Endodermal cell (in vitro differentiated cells): ENCODE results near the gene FBXO48. TPM values are rescaled to one million over a fixed set of nuclear protein-coding genes. Genes with fewer than 3 reads are reported as not detected.
A peak's percentile ranks its signal among the peaks of the same experiment; 100 is the strongest.

Experiments
- DNase-seq: peaks from one replicate; pipeline ENCODE4 v3.0.0-alpha.2; 2017
- H3K27ac ChIP-seq: 2 replicates; pipeline ENCODE4 v1.5.1; 2013; ENCODE audit warnings: mild to moderate bottlenecking, low read depth, low read length, moderate library complexity
- H3K27me3 ChIP-seq: 2 replicates; pipeline ENCODE4 v1.6.1; 2013; ENCODE audit warnings: mild to moderate bottlenecking, low read length, moderate library complexity; ENCODE audit not compliant: insufficient read depth, control insufficient read depth, poor library complexity, severe bottlenecking
- H3K36me3 ChIP-seq: 2 replicates; pipeline ENCODE4 v1.7.0; 2013; ENCODE audit warnings: mild to moderate bottlenecking, low read length, moderate library complexity; ENCODE audit not compliant: control insufficient read depth, insufficient read depth
- H3K4me1 ChIP-seq: one replicate; pipeline ENCODE4 v1.7.0; 2013; ENCODE audit warnings: low read length; ENCODE audit not compliant: control insufficient read depth, insufficient read depth
- H3K4me3 ChIP-seq: 2 replicates; pipeline ENCODE4 v1.5.1; 2013; ENCODE audit warnings: mild to moderate bottlenecking, low read length, moderate library complexity
- H3K9ac ChIP-seq: 2 replicates; pipeline ENCODE4 v1.6.1; 2013; ENCODE audit warnings: mild to moderate bottlenecking, low read length, moderate library complexity; ENCODE audit not compliant: poor library complexity, severe bottlenecking; ENCODE audit errors: extremely low read depth
- H3K9me3 ChIP-seq: 2 replicates; pipeline ENCODE4 v1.6.1; 2013; ENCODE audit warnings: mild to moderate bottlenecking, low read length, moderate library complexity; ENCODE audit not compliant: control insufficient read depth
- H3K27ac Mint-ChIP-seq: 2 replicates; pipeline ENCODE4 v1.8.0; 2020; ENCODE audit warnings: mixed read lengths
- H3K27me3 Mint-ChIP-seq: 2 replicates; pipeline ENCODE4 v1.8.0; 2021; ENCODE audit warnings: mild to moderate bottlenecking, mixed read lengths; ENCODE audit not compliant: insufficient read depth
- H3K36me3 Mint-ChIP-seq: 2 replicates; pipeline ENCODE4 v1.8.0; 2020; ENCODE audit warnings: low read depth, mixed read lengths
- H3K4me1 Mint-ChIP-seq: 2 replicates; pipeline ENCODE4 v1.8.0; 2020; ENCODE audit warnings: mixed read lengths
- H3K4me3 Mint-ChIP-seq: 2 replicates; pipeline ENCODE4 v1.8.0; 2020; ENCODE audit warnings: mild to moderate bottlenecking, moderate library complexity, mixed read lengths
- H3K9me3 Mint-ChIP-seq: 2 replicates; pipeline ENCODE4 v1.8.0; 2020; ENCODE audit warnings: mild to moderate bottlenecking, mixed read lengths
- WGBS, 2 experiments: methylation state at CpG; one replicate each; pipeline versions ENCODE4 v1.1.5 to v1.1.7; 2013; ENCODE audit warnings: missing lambda C conversion rate in 2 of 2, mixed read lengths in 1 of 2; ENCODE audit not compliant: insufficient coverage in 1 of 2, insufficient read length in 1 of 2; 5-methylcytosine and 5-hydroxymethylcytosine counted together
- long read RNA-seq, 4 experiments: library from polyadenylated mRNA in 2 of 4; library from RNA in 1 of 4; library from capped mRNA in 1 of 4; stranded (forward) in 3 of 4; unstranded in 1 of 4; transcript quantifications; one replicate each; pipeline ENCODE4 v2.0.0, GENCODE V29; 2020 to 2021; ENCODE audit warnings: inconsistent platforms in 1 of 4
- polyA plus RNA-seq, 2 experiments: library from polyadenylated mRNA; stranded (reverse); fragments of 50-300 nt; gene quantifications; one replicate each; pipeline ENCODE4 v1.2.3, GENCODE V29; 2013
- total RNA-seq, 2 donors: library from RNA; stranded (reverse); fragmentation: NEBNext Ultra II Directional in 1 of 2; extraction: Animal tissue kit (Norgen Biotek cat#: 25700) in 1 of 2; gene quantifications; 2 replicates in 1 of 2; 3 replicates in 1 of 2; pipeline ENCODE4 v1.2.1, GENCODE V29; 2021
- TF ChIP-seq, protein P1 (sequence below): fragments of 200-600 bp; sonication (generic); conservative IDR thresholded peaks from 2 replicates; pipeline ENCODE4 v1.5.0; 2021; ENCODE audit warnings: antibody characterized with exemption, mild to moderate bottlenecking

Gene FBXO48
- 1 to 10 TPM; 1.3 to 1.5 TPM for total RNA-seq
- 2.2 TPM for polyA plus RNA-seq (2013, experiment 1 of 2)
- 2.1 TPM for polyA plus RNA-seq (2013, experiment 2 of 2)
- long read RNA-seq, experiment 1, partial matches to known transcripts, result 0 of 1 reads
- long read RNA-seq, experiment 1, other reads (novel, unspliced or antisense), result 1 of 1 reads
- long read RNA-seq, experiment 2, result 0 reads
- long read RNA-seq, experiment 3, result 0 reads
- long read RNA-seq, experiment 4, partial matches to known transcripts, result 0 of 1 reads
- long read RNA-seq, experiment 4, other reads (novel, unspliced or antisense), result 1 of 1 reads

DNA sequence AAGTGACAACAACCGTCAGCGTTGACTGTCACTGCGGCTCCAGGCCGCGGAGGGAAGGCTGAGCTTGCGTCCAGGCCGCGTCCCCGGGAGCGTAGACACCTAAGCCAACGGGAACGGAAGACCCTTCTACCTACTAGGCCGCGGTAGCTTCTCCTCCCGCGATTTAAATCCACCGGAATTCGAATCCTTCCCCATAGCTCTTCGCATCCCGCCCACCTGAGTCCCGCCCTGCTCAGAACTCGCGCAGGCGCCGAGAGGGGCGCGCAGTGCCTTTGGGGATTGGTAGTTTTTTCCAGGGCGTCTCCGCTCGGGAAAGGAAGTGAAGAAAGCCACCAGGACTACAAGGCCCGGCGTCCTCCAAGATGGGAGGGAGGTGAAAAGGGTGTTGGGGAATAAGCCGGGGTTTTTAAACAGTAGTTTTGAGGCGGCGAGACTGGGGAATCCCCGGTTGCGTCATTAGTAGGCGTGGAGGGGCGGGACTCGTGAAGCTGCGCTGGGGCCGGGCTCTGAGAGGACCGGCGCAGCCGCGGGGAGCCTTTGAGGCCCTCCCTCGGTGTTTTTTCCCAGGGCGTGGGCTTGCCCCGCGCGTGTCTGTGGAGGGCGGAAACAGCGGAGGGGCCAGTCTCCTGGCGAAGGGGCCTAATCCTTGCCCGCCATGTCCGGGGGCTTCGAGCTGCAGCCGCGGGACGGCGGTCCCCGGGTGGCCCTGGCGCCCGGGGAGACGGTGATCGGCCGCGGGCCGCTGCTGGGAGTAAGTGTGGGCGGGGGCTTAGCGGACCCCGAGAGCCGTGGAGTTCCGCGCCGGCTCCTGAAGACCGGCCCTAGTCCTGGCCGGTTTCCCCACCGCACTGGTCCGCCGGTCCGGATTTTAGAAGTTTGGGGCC is at the start of gene FBXO48, which contains the start of gene APLF:
Gene FBXO48, minus strand, starts transcription at position 218 of the 884 bp plus-strand sequence. CDS start 2,149 bp downstream, outside the sequence.
Gene APLF, plus strand, starts transcription at position 509 of the 884 bp plus-strand sequence. Its CDS starts 147 bp downstream, at position 656.
- DNase-seq, result peak; percentile 99
- peak within 1 kb of the TSS; percentile 94 for H3K27ac Mint-ChIP-seq
- H3K27ac ChIP-seq, result peak within 1 kb of the TSS; percentile 74
- H3K4me1 Mint-ChIP-seq, result peaks cover 35% of the 10 kb centered on the region
- peaks cover 7% of the 10 kb centered on the region for H3K4me1 ChIP-seq
- WGBS, 2 experiments, result 0% methylated on average over 21 to 82 of the region's 82 CpGs
- TF ChIP-seq, protein P1, sequence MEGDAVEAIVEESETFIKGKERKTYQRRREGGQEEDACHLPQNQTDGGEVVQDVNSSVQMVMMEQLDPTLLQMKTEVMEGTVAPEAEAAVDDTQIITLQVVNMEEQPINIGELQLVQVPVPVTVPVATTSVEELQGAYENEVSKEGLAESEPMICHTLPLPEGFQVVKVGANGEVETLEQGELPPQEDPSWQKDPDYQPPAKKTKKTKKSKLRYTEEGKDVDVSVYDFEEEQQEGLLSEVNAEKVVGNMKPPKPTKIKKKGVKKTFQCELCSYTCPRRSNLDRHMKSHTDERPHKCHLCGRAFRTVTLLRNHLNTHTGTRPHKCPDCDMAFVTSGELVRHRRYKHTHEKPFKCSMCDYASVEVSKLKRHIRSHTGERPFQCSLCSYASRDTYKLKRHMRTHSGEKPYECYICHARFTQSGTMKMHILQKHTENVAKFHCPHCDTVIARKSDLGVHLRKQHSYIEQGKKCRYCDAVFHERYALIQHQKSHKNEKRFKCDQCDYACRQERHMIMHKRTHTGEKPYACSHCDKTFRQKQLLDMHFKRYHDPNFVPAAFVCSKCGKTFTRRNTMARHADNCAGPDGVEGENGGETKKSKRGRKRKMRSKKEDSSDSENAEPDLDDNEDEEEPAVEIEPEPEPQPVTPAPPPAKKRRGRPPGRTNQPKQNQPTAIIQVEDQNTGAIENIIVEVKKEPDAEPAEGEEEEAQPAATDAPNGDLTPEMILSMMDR, result no peak
- H3K27me3 Mint-ChIP-seq, result no peaks in the 10 kb centered on the region
- H3K36me3 ChIP-seq, result no peaks in the 10 kb centered on the region
- no peaks in the 10 kb centered on the region for H3K27me3 ChIP-seq
- peak within 1 kb of the TSS; percentile 96 for H3K4me3 ChIP-seq
- no peaks in the 10 kb centered on the region for H3K9me3 ChIP-seq
- H3K9ac ChIP-seq, result peak within 1 kb of the TSS; percentile 86
- peak within 1 kb of the TSS; percentile 97 for H3K4me3 Mint-ChIP-seq
- no peaks in the 10 kb centered on the region for H3K9me3 Mint-ChIP-seq
- H3K36me3 Mint-ChIP-seq, result no peaks in the 10 kb centered on the region

- no peak overlapping the region for H3K4me3 Mint-ChIP-seq
Measured at GRCh38 chr2:68516051-68516955, 49.2 kb upstream of the FBXO48 start.

More at GRCh38 chr2:68516051-68516955, 49.2 kb upstream of the FBXO48 start:
- Mint-ChIP-seq H3K27ac (no peak overlapping the region), H3K4me1 (peaks cover 4% of the 10 kb centered on the region), H3K36me3 (no peaks in the 10 kb centered on the region), H3K27me3 (no peaks in the 10 kb centered on the region), H3K9me3 (no peaks in the 10 kb centered on the region)
- Histone ChIP-seq H3K9me3 (no peaks in the 10 kb centered on the region), H3K9ac (no peak overlapping the region), H3K27me3 (no peaks in the 10 kb centered on the region), H3K27ac (no peak overlapping the region), H3K4me1 (no peaks in the 10 kb centered on the region), H3K36me3 (no peaks in the 10 kb centered on the region), H3K4me3 (no peak overlapping the region)
- DNase-seq, result no peak
- 95% methylated on average over 3 of the region's 5 CpGs; no CpG with 5 or more reads in 1 of the 2 experiments for WGBS, 2 experiments
- TF ChIP-seq, protein P1, result no peak
